CD4-positive, alpha-beta T cell (primary cell): Measurements from ENCODE around the gene PPP6R3. TPM values are rescaled to one million over a fixed set of nuclear protein-coding genes. Genes with fewer than 3 reads are reported as not detected.

Experiments used
- ATAC-seq: fragments of 200-7000 bp; cut with Tn5 transposase; one replicate; pipeline ENCODE4 v1.10.0; 2022; ENCODE audit warnings: mild to moderate bottlenecking; ENCODE audit not compliant: poor library complexity
- CTCF ChIA-PET: fragments of 350-600 bp; sonication (Branson Sonifier 250); formaldehyde crosslinking; loops from one replicate; lab custom pipeline; 2021; ENCODE audit warnings: antibody characterized with exemption, inconsistent platforms; lab: Charles Lee
- POLR2A ChIA-PET: fragments of 350-600 bp; sonication (Branson Sonifier 250); formaldehyde crosslinking; loops from one replicate; lab custom pipeline; 2021; ENCODE audit warnings: antibody characterized with exemption, inconsistent platforms; lab: Charles Lee
- DNase-seq, 14 experiments: peaks; one replicate each; pipeline ENCODE4 v3.0.0-alpha.2; 2013 to 2020; ENCODE audit warnings: mixed read lengths in 2 of 14
- H3K27ac ChIP-seq, 2 donors: one replicate each; pipeline versions ENCODE4 v1.5.1 to v1.7.0; 2013; ENCODE audit warnings: low read length in 2 of 2, low read depth in 1 of 2, mild to moderate bottlenecking in 1 of 2
- H3K27me3 ChIP-seq, 2 experiments: 1 replicate in 1 of 2; 2 replicates in 1 of 2; pipeline versions ENCODE4 v1.6.1 to v1.7.0; 2013; ENCODE audit warnings: low read length in 2 of 2, control low read depth in 1 of 2, mild to moderate bottlenecking in 1 of 2, moderate library complexity in 1 of 2; ENCODE audit not compliant: insufficient read depth in 2 of 2, control insufficient read depth in 1 of 2
- H3K36me3 ChIP-seq: one replicate; pipeline ENCODE4 v1.6.1; 2013; ENCODE audit warnings: low read length, control low read depth; ENCODE audit not compliant: insufficient read depth
- H3K4me1 ChIP-seq: one replicate; pipeline ENCODE4 v1.6.1; 2013; ENCODE audit warnings: low read length, control low read depth; ENCODE audit not compliant: insufficient read depth
- H3K4me3 ChIP-seq: one replicate; pipeline ENCODE4 v1.5.1; 2013; ENCODE audit warnings: mild to moderate bottlenecking, low read length, moderate library complexity
- H3K9me3 ChIP-seq, 2 experiments: 1 replicate in 1 of 2; 2 replicates in 1 of 2; pipeline versions ENCODE4 v1.6.1 to v1.7.0; 2013; ENCODE audit warnings: low read length in 2 of 2, mild to moderate bottlenecking in 2 of 2, control low read depth in 1 of 2, moderate library complexity in 1 of 2; ENCODE audit not compliant: control insufficient read depth in 1 of 2, insufficient read depth in 1 of 2
- H3K27ac Mint-ChIP-seq: one replicate; pipeline ENCODE4 v1.8.0; 2020; ENCODE audit warnings: mixed read lengths
- H3K27me3 Mint-ChIP-seq: one replicate; pipeline ENCODE4 v1.8.0; 2021; ENCODE audit warnings: mixed read lengths
- H3K36me3 Mint-ChIP-seq: one replicate; pipeline ENCODE4 v1.8.0; 2021; ENCODE audit warnings: low read depth, mixed read lengths
- H3K4me1 Mint-ChIP-seq: one replicate; pipeline ENCODE4 v1.8.0; 2021; ENCODE audit warnings: low read depth, mixed read lengths
- H3K4me3 Mint-ChIP-seq: one replicate; pipeline ENCODE4 v1.8.0; 2020; ENCODE audit warnings: mild to moderate bottlenecking, mixed read lengths
- H3K9me3 Mint-ChIP-seq: one replicate; pipeline ENCODE4 v1.8.0; 2020; ENCODE audit warnings: mixed read lengths
- intact Hi-C, 2 experiments: fragments of 100-400 bp; cut with DNase I in 1 of 2; cut with micrococcal nuclease in 1 of 2; formaldehyde crosslinking; loops; one replicate each; pipeline versions ENCODE4 v1.15.1 to v1.9.0; 2023 to 2025; cut with DNase I, micrococcal nuclease
- total RNA-seq, 174 experiments: library from RNA in 2 of 174; stranded (reverse) in 2 of 174; gene quantifications; one replicate each; pipeline ENCODE4 v1.2.3 and lab custom pipeline; 2021 to 2026
- TF ChIP-seq, protein P1 (sequence below): fragments of 200-600 bp; IDR thresholded peaks from one replicate; pipeline ENCODE4 v1.8.0; 2022; ENCODE audit warnings: antibody characterized with exemption, mild to moderate bottlenecking

The PPP6R3 gene
- total RNA-seq, 2 experiments from 2014 or later, result 108 to 109 TPM

DNA sequence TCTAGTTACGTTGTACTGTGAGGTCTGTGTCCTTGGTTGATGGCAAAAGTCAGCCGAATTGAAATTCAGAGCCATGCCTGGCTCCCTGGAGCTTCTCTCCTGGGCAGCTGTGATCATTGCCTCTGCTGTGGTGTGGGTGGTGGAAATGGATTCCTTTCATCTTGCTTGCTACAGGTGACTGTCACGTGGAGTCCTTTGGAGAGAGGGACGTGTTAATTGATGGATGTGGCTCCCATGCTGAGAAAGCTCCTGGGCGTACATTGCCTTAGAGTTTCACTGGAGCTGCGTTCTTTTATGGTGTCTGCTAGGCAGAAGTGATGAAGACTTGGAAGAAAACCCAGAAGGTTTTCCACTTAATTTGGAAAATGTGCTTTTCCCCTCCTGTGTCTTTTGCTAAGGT lies 41.9 kb upstream of the PPP6R3 start:
- no peaks in the 10 kb centered on the region for H3K27me3 ChIP-seq
- Mint-ChIP-seq H3K9me3 (no peaks in the 10 kb centered on the region), H3K4me1 (no peaks in the 10 kb centered on the region), H3K36me3 (no peaks in the 10 kb centered on the region), H3K27ac (no peak overlapping the region), H3K4me3 (no peak overlapping the region), H3K27me3 (no peaks in the 10 kb centered on the region)
- H3K9me3 ChIP-seq, result no peaks in the 10 kb centered on the region
- no peak overlapping the region for H3K4me3 ChIP-seq
- TF ChIP-seq, protein P1, sequence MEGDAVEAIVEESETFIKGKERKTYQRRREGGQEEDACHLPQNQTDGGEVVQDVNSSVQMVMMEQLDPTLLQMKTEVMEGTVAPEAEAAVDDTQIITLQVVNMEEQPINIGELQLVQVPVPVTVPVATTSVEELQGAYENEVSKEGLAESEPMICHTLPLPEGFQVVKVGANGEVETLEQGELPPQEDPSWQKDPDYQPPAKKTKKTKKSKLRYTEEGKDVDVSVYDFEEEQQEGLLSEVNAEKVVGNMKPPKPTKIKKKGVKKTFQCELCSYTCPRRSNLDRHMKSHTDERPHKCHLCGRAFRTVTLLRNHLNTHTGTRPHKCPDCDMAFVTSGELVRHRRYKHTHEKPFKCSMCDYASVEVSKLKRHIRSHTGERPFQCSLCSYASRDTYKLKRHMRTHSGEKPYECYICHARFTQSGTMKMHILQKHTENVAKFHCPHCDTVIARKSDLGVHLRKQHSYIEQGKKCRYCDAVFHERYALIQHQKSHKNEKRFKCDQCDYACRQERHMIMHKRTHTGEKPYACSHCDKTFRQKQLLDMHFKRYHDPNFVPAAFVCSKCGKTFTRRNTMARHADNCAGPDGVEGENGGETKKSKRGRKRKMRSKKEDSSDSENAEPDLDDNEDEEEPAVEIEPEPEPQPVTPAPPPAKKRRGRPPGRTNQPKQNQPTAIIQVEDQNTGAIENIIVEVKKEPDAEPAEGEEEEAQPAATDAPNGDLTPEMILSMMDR, result no peak
- DNase-seq, result no peak
- H3K4me1 ChIP-seq, result no peaks in the 10 kb centered on the region
- intact Hi-C loops, result no loop called here
- ATAC-seq, result no peak
- ChIA-PET POLR2A (no interaction called here), CTCF (no interaction called here)
- H3K27ac ChIP-seq, result no peak overlapping the region
- no peaks in the 10 kb centered on the region for H3K36me3 ChIP-seq

DNA sequence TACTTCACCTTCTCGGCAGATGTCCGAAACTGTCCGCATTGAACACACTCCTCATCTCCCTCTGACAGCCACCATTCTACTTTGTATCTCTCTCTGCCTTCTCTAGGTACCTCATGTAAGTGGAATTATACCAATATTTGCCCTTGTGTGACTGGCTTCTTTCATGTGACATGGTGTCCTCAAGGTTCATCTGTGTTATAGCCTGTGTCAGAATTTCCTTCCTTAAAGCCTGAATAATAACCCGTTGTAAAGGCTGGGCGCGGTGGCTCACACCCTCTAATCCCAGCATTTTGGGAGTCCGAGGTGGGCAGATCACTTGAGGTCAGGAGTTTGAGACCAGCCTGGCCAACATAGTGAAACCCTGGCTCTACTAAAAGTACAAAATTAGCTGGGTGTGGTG lies 40.4 kb upstream of the PPP6R3 start:
- no peak for ATAC-seq
- no peaks in the 10 kb centered on the region for H3K4me1 Mint-ChIP-seq
- H3K27ac ChIP-seq, result no peak overlapping the region
- no peaks in the 10 kb centered on the region for H3K27me3 Mint-ChIP-seq
- H3K4me3 ChIP-seq, result no peak overlapping the region
- no peaks in the 10 kb centered on the region for H3K9me3 ChIP-seq
- TF ChIP-seq, protein P1, result no peak
- H3K36me3 ChIP-seq, result no peaks in the 10 kb centered on the region
- ChIA-PET POLR2A (no interaction called here), CTCF (no interaction called here)
- H3K4me3 Mint-ChIP-seq, result no peak overlapping the region
- intact Hi-C loops, result no loop called here
- H3K9me3 Mint-ChIP-seq, result no peaks in the 10 kb centered on the region
- no peaks in the 10 kb centered on the region for H3K4me1 ChIP-seq
- no peaks in the 10 kb centered on the region for H3K36me3 Mint-ChIP-seq
- no peaks in the 10 kb centered on the region for H3K27me3 ChIP-seq
- DNase-seq, result no peak
- no peak overlapping the region for H3K27ac Mint-ChIP-seq

DNA sequence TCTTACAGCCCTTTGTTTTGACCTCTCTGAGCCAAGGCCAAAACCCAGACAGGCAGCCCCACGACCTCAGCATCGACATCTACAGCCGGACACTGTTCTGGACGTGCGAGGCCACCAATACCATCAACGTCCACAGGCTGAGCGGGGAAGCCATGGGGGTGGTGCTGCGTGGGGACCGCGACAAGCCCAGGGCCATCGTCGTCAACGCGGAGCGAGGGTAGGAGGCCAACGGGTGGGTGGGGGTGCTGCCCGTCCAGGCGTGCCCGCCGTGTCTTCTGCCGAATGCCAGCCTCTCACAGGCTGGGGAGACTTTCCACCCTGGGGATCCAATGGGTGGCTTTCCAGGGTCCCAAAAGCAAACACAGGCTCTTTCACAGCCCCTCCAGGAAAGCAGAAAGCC lies 37.1 kb upstream of the PPP6R3 start:
- Histone ChIP-seq H3K27ac (no peak overlapping the region), H3K4me3 (no peak overlapping the region), H3K27me3 (no peaks in the 10 kb centered on the region), H3K9me3 (peaks cover 0 to 4% of the 10 kb centered on the region in 2 experiments), H3K36me3 (no peaks in the 10 kb centered on the region), H3K4me1 (no peaks in the 10 kb centered on the region)
- DNase-seq, result no peak
- H3K36me3 Mint-ChIP-seq, result no peaks in the 10 kb centered on the region
- ChIA-PET POLR2A (no interaction called here), CTCF (no interaction called here)
- no peak overlapping the region for H3K4me3 Mint-ChIP-seq
- no peak for ATAC-seq
- TF ChIP-seq, protein P1, result no peak
- H3K27me3 Mint-ChIP-seq, result no peaks in the 10 kb centered on the region
- no peaks in the 10 kb centered on the region for H3K4me1 Mint-ChIP-seq
- no peaks in the 10 kb centered on the region for H3K9me3 Mint-ChIP-seq
- intact Hi-C loops, result no loop called here
- no peak overlapping the region for H3K27ac Mint-ChIP-seq
